ENCODE results near the gene ADCY10.

- TF ChIP-seq, protein P1, sequence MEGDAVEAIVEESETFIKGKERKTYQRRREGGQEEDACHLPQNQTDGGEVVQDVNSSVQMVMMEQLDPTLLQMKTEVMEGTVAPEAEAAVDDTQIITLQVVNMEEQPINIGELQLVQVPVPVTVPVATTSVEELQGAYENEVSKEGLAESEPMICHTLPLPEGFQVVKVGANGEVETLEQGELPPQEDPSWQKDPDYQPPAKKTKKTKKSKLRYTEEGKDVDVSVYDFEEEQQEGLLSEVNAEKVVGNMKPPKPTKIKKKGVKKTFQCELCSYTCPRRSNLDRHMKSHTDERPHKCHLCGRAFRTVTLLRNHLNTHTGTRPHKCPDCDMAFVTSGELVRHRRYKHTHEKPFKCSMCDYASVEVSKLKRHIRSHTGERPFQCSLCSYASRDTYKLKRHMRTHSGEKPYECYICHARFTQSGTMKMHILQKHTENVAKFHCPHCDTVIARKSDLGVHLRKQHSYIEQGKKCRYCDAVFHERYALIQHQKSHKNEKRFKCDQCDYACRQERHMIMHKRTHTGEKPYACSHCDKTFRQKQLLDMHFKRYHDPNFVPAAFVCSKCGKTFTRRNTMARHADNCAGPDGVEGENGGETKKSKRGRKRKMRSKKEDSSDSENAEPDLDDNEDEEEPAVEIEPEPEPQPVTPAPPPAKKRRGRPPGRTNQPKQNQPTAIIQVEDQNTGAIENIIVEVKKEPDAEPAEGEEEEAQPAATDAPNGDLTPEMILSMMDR (IDR thresholded peaks at IDR 0.05; ENCODE audit: poor library complexity), result no peak
- TF ChIP-seq EZH2 (IDR thresholded peaks at IDR 0.05; ENCODE audit: borderline replicate concordance) (no peak), EZH2phosphoT487 (IDR thresholded peaks at IDR 0.05; ENCODE audit: low read depth, severe bottlenecking, unreplicated experiment) (no peak)
Observed at GRCh38 chr1:167861664-167862381, 52.1 kb downstream of the ADCY10 start.

Measured in hepatocyte (in vitro differentiated cells).